Chondrocyte (in vitro differentiated cells): ENCODE measurements around the gene CCDC127. TPM values are rescaled to one million over a fixed set of nuclear protein-coding genes. Genes with fewer than 3 reads are reported as not detected.

Experiments used
- DNase-seq: peaks from one replicate; pipeline ENCODE4 v3.0.0; 2021; ENCODE audit warnings: mixed read lengths, low spot score
- H3K27ac Mint-ChIP-seq: one replicate; pipeline ENCODE4 v1.8.0; 2021; ENCODE audit warnings: mild to moderate bottlenecking, moderate library complexity, mixed read lengths; ENCODE audit not compliant: unreplicated experiment
- H3K27me3 Mint-ChIP-seq: 2 replicates; pipeline ENCODE4 v1.8.0; 2021; ENCODE audit warnings: low read depth, mixed read lengths
- H3K36me3 Mint-ChIP-seq: 2 replicates; pipeline ENCODE4 v1.8.0; 2021; ENCODE audit warnings: low read depth, mixed read lengths
- H3K4me1 Mint-ChIP-seq: 2 replicates; pipeline ENCODE4 v1.8.0; 2021; ENCODE audit warnings: low read depth, mild to moderate bottlenecking, mixed read lengths
- H3K4me3 Mint-ChIP-seq: one replicate; pipeline ENCODE4 v1.8.0; 2021; ENCODE audit warnings: mild to moderate bottlenecking, moderate library complexity, mixed read lengths; ENCODE audit not compliant: unreplicated experiment
- H3K9me3 Mint-ChIP-seq: 2 replicates; pipeline ENCODE4 v1.8.0; 2021; ENCODE audit warnings: low read depth, mixed read lengths
- total RNA-seq: library from RNA; stranded (reverse); gene quantifications from 3 replicates; pipeline ENCODE4 v1.2.1, GENCODE V29; 2021
- TF ChIP-seq, protein P1 (sequence below): fragments of 200-600 bp; sonication (generic); IDR thresholded peaks from 2 replicates; pipeline ENCODE4 v1.5.0; 2021; ENCODE audit warnings: antibody characterized with exemption, mild to moderate bottlenecking, moderate library complexity

CCDC127 gene
- total RNA-seq, 1 donor from 2014 or later = 8.0 TPM

DNA sequence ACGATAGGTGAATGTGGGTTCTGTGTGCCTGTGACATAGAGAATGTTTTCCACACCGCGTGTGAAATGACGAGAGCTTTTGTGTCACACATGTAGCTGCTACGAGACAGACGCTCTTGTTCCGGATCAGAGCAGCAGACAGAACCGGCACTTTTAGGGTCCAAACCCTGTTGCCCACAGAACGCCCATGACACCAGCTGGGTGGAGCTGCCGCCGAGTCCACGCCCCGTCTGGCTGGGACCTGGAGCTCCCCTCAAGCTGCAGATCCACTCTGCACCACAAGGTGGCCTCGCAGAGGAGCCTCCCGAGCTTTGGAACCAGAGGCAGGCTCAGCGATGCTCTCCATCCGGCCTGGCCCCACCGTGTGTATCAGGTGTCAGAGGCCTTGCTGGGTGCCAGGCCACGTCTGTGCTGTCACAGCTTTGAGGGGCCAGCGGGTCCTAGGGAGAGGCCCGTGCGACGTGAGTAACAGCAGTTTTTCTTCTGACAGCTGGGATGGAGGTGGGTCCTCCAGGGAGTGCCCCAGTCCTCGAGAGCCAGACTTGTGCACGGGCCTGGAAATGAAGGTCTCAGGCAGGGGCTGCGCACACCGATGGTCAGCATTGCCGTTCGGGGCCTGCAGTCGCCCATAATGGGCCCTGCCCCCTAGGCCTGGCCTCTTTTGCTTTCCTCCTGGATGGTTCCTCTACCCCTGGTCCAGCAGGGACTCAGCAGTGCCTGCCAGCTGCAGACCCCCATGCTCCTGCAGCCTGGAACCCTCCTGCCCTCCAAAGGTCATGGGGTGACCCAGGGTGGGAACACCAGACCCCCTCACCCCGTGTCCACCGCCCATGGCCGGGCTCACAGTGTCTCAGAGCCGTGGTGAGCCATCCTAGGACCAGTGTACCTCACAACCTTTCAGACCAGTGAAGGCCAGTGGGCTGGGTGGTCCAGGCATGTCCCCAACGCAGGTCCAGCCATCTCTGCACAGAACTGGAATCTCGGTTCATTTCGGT, 29.2 kb downstream of the CCDC127 start:
- Mint-ChIP-seq H3K27ac (no peak overlapping the region), H3K36me3 (no peaks in the 10 kb centered on the region), H3K4me3 (peak overlapping the region; percentile 48), H3K27me3 (no peaks in the 10 kb centered on the region), H3K4me1 (peaks cover 13% of the 10 kb centered on the region), H3K9me3 (no peaks in the 10 kb centered on the region)
- peak; percentile 96 for DNase-seq
- TF ChIP-seq, protein P1, sequence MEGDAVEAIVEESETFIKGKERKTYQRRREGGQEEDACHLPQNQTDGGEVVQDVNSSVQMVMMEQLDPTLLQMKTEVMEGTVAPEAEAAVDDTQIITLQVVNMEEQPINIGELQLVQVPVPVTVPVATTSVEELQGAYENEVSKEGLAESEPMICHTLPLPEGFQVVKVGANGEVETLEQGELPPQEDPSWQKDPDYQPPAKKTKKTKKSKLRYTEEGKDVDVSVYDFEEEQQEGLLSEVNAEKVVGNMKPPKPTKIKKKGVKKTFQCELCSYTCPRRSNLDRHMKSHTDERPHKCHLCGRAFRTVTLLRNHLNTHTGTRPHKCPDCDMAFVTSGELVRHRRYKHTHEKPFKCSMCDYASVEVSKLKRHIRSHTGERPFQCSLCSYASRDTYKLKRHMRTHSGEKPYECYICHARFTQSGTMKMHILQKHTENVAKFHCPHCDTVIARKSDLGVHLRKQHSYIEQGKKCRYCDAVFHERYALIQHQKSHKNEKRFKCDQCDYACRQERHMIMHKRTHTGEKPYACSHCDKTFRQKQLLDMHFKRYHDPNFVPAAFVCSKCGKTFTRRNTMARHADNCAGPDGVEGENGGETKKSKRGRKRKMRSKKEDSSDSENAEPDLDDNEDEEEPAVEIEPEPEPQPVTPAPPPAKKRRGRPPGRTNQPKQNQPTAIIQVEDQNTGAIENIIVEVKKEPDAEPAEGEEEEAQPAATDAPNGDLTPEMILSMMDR = peak; percentile 94

DNA sequence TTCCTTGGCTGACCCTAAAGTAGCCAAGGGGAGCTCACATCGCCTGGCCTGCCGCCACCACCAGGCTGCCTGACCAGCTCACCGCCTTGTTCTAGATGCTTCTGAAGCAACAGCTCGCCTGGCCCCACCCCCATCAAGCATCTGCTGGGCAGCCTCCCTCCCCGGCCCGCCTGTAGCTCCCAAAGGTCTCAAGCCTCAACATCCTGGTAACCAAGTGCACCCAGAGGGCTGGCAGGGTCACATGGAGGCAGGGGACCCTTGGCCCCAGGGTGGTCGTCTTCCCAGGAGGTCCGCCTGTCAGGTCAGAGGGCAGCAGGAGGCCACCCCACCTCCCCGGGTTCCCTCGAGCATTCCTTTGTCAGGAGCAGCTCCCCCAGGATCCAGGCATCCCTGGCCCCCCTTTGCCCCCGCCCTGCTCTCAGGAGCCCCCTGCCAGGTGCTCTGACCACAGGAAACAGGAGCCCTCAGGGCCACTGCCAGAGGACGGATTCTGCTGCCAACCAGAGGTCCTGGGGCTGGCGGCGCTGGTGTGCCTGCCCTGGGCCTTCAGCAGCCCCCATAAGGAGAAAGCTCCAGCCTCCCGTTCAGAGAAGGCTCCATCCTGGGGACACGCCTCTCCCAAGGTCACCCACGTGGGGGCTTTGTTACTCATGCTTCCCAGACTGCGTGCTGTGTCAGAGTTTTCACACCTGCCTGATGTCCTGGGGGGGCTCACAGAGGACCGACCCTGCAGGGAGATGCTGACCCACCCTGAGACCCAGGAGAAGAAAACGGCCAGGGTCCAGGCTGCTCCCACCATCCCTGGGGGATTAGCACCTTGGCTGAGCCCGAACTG, 30.1 kb downstream of the CCDC127 start:
- Mint-ChIP-seq H3K4me1 (peaks cover 13% of the 10 kb centered on the region), H3K27ac (no peak overlapping the region), H3K4me3 (no peak overlapping the region), H3K9me3 (no peaks in the 10 kb centered on the region), H3K27me3 (no peaks in the 10 kb centered on the region), H3K36me3 (no peaks in the 10 kb centered on the region)
- TF ChIP-seq, protein P1 = no peak
- DNase-seq = peak; percentile 83

DNA sequence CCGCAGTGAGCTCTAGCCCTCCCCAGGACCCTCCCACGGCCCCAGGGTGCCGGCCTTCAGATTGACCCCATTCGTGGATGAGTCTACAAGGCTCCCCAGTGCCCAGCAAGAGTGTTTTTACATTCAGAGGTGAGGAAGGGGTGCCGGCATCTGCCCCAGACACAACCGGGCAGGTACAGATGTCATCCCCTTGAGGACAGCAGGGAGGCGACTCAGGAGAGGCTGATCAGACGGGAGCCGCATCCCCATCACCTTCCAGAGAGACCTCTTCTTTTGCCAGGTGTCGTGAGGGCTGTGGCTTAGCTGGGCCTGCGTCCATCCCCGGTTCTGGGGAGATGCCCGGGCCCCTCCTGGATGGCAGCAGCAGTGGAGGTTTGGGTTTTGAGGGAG, 30.9 kb downstream of the CCDC127 start:
- no peak overlapping the region for H3K27ac Mint-ChIP-seq
- H3K4me3 Mint-ChIP-seq = no peak overlapping the region
- TF ChIP-seq, protein P1 = no peak
- peak; percentile 57 for DNase-seq
- no peaks in the 10 kb centered on the region for H3K9me3 Mint-ChIP-seq
- H3K36me3 Mint-ChIP-seq = no peaks in the 10 kb centered on the region
- H3K4me1 Mint-ChIP-seq = peaks cover 13% of the 10 kb centered on the region
- H3K27me3 Mint-ChIP-seq = no peaks in the 10 kb centered on the region

DNA sequence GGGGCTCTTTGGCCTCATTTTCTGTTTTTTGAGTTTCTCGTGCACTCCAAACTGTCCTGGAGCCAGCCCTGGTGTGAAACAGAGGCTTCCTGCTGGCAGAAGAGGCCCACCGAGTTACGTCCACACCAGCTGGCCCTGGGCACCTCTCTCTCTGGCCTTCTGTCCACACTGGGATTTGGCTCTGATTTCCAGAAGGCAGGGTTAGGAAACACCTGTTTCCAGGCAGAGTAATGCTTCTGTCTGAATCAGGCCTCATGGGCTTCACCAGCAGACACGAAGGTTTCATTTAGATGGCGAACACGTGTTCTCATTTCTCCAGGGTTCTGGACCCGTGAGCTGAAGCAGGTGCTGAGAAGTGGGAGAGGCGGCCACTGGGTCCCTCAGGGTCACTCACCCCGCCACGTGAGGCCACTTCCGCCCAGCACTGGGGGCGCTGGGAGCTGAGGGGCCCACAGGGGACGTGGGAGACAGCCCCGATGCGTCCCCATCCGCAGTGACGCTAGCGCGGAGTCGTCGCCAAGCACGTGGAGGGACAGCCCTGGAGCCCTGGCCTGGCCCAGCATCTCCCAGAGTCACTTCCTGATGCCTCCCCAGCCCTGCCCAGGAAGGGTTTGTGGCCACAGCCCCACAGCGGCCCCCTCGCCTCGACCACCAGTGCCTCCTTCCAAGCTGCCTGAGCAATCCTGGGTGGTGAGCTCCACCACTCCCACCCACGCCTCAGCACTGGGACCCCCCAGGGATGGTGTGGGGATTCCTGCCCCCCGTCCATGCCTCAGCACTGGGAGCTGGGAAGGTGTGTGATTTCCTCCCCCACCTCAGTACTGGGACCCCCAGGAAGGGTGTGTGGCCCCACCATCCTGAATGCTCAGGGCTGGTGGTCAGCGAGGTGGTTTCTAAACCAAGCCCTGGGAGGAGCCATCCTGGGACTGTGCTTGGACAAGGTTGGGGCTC, 31.6 kb downstream of the CCDC127 start:
- Mint-ChIP-seq H3K9me3 (no peaks in the 10 kb centered on the region), H3K4me1 (peaks cover 13% of the 10 kb centered on the region), H3K27me3 (no peaks in the 10 kb centered on the region), H3K27ac (no peak overlapping the region), H3K4me3 (no peak overlapping the region), H3K36me3 (no peaks in the 10 kb centered on the region)
- DNase-seq = peak; percentile 84
- TF ChIP-seq, protein P1 = no peak
